HG03342 (cell line): ENCODE data around the gene ACE.

Experiments
- ATAC-seq: cut with Tn5 transposase; IDR thresholded peaks from one replicate; pipeline ENCODE4 v1.9.1; 2021; ENCODE audit warnings: mild to moderate bottlenecking, moderate library complexity; ENCODE audit not compliant: unreplicated experiment

The ACE gene

GRCh38 chr17:63490858-63491400 is 14.1 kb downstream of the ACE start:
- no peak for ATAC-seq

GRCh38 chr17:63491413-63491812 is 14.6 kb downstream of the ACE start:
- no peak for ATAC-seq

- no peak for ATAC-seq
Observed at GRCh38 chr17:63491977-63492618, 15.2 kb downstream of the ACE start.

- ATAC-seq = no peak
Observed at GRCh38 chr17:63492940-63493339, 16.1 kb downstream of the ACE start.

- ATAC-seq = no peak
Observed at GRCh38 chr17:63493411-63493810, 16.6 kb downstream of the ACE start.

GRCh38 chr17:63494300-63494928 is 17.6 kb downstream of the ACE start:
- no peak for ATAC-seq

GRCh38 chr17:63495491-63495890 is 18.6 kb downstream of the ACE start:
- ATAC-seq = no peak

- no peak for ATAC-seq
Observed at GRCh38 chr17:63496177-63496576, 19.3 kb downstream of the ACE start.

- ATAC-seq = no peak
Observed at GRCh38 chr17:63496663-63497400, 20.0 kb downstream of the ACE start.

- ATAC-seq = no peak
Observed at GRCh38 chr17:63497708-63498483, 21.0 kb downstream of the ACE start.

GRCh38 chr17:63498626-63499195 is 21.9 kb downstream of the ACE start:
- ATAC-seq = no peak

GRCh38 chr17:63500543-63501390 is 23.9 kb downstream of the ACE start:
- no peak for ATAC-seq

GRCh38 chr17:63503341-63503705 is 26.5 kb downstream of the ACE start:
- ATAC-seq = no peak

GRCh38 chr17:63504261-63504660 is 27.4 kb downstream of the ACE start:
- no peak for ATAC-seq

GRCh38 chr17:63505341-63505740 is 28.5 kb downstream of the ACE start:
- no peak for ATAC-seq

- ATAC-seq = no peak
Observed at GRCh38 chr17:63506627-63507026, 29.8 kb downstream of the ACE start.

GRCh38 chr17:63511331-63511730 is 34.5 kb downstream of the ACE start:
- ATAC-seq = no peak

GRCh38 chr17:63512388-63512787 is 35.5 kb downstream of the ACE start:
- ATAC-seq = no peak

GRCh38 chr17:63512896-63513644 is 36.2 kb downstream of the ACE start:
- ATAC-seq = no peak
